ENCODE results near the gene LMO3. TPM values are rescaled to one million over a fixed set of nuclear protein-coding genes. Genes with fewer than 3 reads are reported as not detected.

Gene LMO3
- 16.6 TPM for polyA plus RNA-seq (2013, experiment 1 of 4)
- polyA plus RNA-seq (2013, experiment 2 of 4), result 27.8 TPM
- 22.7 TPM for polyA plus RNA-seq (2013, experiment 3 of 4)
- 28.5 TPM for polyA plus RNA-seq (2013, experiment 4 of 4)

DNA sequence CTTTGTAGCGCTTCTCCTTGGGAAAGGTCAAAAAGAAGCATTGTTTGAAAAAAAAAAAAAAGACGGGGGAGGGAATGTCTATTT lies at the start of gene LMO3:
Gene LMO3, minus strand, starts transcription at position 46 of the 84 bp plus-strand sequence. CDS start 5,302 bp downstream, outside the sequence.
- H3K36me3 ChIP-seq (ENCODE audit: control insufficient read depth, insufficient read depth, low read length), result no peaks in the 10 kb centered on the region
- H3K9me3 ChIP-seq (ENCODE audit: control insufficient read depth, low read length), result no peaks in the 10 kb centered on the region
- H3K27me3 ChIP-seq (ENCODE audit: control insufficient read depth, insufficient read depth, low read length, poor library complexity, severe bottlenecking), result peaks cover 53% of the 10 kb centered on the region
- 0% methylated on average over 2 of the region's 2 CpGs for WGBS, 2 experiments
- H3K27ac ChIP-seq (ENCODE audit: insufficient read depth, low read depth, low read length, poor library complexity, severe bottlenecking), result no peak within 1 kb of the TSS
- H3K4me1 ChIP-seq (ENCODE audit: control insufficient read depth, insufficient read depth, low read length), result peaks cover 23% of the 10 kb centered on the region
- peak within 1 kb of the TSS; percentile 29 for H3K4me3 ChIP-seq (ENCODE audit: insufficient read depth, low read depth, low read length)

DNA sequence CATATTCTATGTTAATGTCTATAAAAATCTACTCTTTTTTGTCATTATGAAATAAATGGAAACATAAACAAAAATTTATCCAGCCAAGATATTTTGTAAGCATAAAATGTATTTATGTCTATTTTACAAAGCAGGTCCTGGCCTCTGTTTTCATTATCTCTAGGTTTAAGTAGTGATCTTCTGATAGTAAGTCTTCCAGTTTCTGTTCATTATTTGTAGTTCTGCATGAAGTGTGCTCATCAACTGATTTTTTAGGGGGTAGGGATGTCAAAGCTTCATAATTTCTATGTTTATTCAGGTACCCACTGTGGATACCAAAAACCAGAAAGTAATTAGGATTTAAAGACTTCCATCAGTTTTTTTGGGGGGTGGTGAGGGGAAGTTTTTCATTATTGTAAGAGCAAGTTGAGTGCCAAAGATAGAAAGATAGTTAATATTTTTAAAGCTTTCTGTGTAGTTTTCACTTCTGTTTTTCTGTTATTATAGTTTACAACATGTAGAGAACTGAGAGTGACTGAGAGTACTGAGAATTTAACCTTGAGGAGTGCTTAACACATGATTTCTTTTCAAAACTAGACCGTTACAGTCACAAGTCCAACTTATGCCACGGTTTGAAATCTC lies 30.6 kb upstream of the LMO3 start:
- H3K9me3 ChIP-seq (ENCODE audit: control insufficient read depth, low read length), result no peaks in the 10 kb centered on the region
- H3K4me1 ChIP-seq (ENCODE audit: control insufficient read depth, insufficient read depth, low read length), result no peaks in the 10 kb centered on the region
- H3K27ac ChIP-seq (ENCODE audit: insufficient read depth, low read depth, low read length, poor library complexity, severe bottlenecking), result no peak overlapping the region
- H3K36me3 ChIP-seq (ENCODE audit: control insufficient read depth, insufficient read depth, low read length), result no peaks in the 10 kb centered on the region
- WGBS, 2 experiments, result 87 to 95% methylated on average over 2 of the region's 2 CpGs
- H3K4me3 ChIP-seq (ENCODE audit: insufficient read depth, low read depth, low read length), result no peak overlapping the region
- H3K27me3 ChIP-seq (ENCODE audit: control insufficient read depth, insufficient read depth, low read length, poor library complexity, severe bottlenecking), result no peaks in the 10 kb centered on the region

DNA sequence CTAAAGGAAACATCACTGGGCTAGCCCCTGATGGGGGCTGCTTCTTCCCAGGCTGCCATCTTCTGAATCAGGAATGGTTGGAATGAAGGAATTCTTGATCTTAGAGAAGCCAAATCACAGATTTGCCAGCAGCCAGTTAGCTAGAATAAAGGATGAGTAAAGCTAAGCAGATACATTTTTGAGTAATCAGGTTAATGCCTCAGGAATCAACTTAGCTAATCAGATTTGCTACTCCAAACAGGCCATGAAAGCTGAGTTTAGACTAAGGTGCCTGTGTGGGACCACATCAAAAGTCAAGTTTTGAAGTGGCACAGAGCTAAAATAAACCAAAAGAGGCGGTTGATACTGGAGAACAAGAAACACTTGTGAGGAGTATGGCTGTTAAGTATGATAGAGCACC lies 28.8 kb upstream of the LMO3 start:
- H3K4me3 ChIP-seq (ENCODE audit: insufficient read depth, low read depth, low read length), result no peak overlapping the region
- H3K27ac ChIP-seq (ENCODE audit: insufficient read depth, low read depth, low read length, poor library complexity, severe bottlenecking), result no peak overlapping the region
- WGBS, 2 experiments, result 97 to 100% methylated on average over 1 of the region's 1 CpG
- no peaks in the 10 kb centered on the region for H3K27me3 ChIP-seq (ENCODE audit: control insufficient read depth, insufficient read depth, low read length, poor library complexity, severe bottlenecking)
- no peaks in the 10 kb centered on the region for H3K9me3 ChIP-seq (ENCODE audit: control insufficient read depth, low read length)
- H3K36me3 ChIP-seq (ENCODE audit: control insufficient read depth, insufficient read depth, low read length), result no peaks in the 10 kb centered on the region
- no peaks in the 10 kb centered on the region for H3K4me1 ChIP-seq (ENCODE audit: control insufficient read depth, insufficient read depth, low read length)

DNA sequence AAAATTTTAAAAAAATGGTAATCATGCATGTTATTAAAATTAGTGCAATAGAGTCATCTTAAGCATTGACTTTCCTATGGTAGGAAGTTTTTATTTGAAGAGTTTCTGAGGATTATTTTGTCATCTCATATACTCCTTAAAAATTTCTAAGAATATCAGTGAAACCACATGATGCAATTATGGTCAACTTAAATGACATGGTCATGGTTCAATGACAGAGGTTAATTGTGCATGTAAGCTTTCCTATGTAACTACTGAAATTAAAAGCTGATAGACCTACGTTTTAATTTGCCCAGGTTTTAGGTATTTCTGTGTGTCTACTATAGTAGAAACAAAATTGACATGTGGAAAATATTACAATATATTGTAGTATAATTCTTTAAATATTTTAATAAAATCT lies 21.0 kb upstream of the LMO3 start:
- Histone ChIP-seq H3K36me3 (ENCODE audit: control insufficient read depth, insufficient read depth, low read length) (no peaks in the 10 kb centered on the region), H3K4me1 (ENCODE audit: control insufficient read depth, insufficient read depth, low read length) (no peaks in the 10 kb centered on the region)
- WGBS, 2 experiments, result 80% methylated on average over 1 of the region's 1 CpG; no CpG with 5 or more reads in 1 of the 2 experiments

DNA sequence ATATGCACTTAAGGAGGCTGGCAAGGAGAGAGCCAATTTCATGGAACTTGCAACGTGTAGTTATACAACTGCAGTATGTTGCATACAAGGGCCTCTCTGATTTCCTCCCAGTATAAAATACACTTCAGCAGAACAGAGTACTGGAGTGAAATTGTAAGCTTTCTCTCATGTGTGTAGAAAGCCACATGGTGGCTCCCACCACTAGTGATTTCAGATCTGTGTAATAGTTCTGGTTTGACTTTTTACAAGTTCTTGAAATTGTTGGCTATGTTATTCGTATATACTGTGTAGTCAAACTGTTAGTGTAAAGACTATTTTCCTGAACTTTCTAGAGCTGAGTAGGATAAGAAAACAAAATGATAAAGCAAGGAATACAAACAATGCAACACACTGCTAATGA lies 16.4 kb upstream of the LMO3 start:
- no peak overlapping the region for H3K4me3 ChIP-seq (ENCODE audit: insufficient read depth, low read depth, low read length)
- no peaks in the 10 kb centered on the region for H3K4me1 ChIP-seq (ENCODE audit: control insufficient read depth, insufficient read depth, low read length)
- H3K9me3 ChIP-seq (ENCODE audit: control insufficient read depth, low read length), result no peaks in the 10 kb centered on the region
- no peak overlapping the region for H3K27ac ChIP-seq (ENCODE audit: insufficient read depth, low read depth, low read length, poor library complexity, severe bottlenecking)
- no peaks in the 10 kb centered on the region for H3K27me3 ChIP-seq (ENCODE audit: control insufficient read depth, insufficient read depth, low read length, poor library complexity, severe bottlenecking)
- no peaks in the 10 kb centered on the region for H3K36me3 ChIP-seq (ENCODE audit: control insufficient read depth, insufficient read depth, low read length)
- WGBS, 2 experiments, result 86 to 89% methylated on average over 2 of the region's 2 CpGs

More for the DNA sequence above, 21.0 kb upstream of the LMO3 start:
- no peak overlapping the region for H3K27ac ChIP-seq (ENCODE audit: insufficient read depth, low read depth, low read length, poor library complexity, severe bottlenecking)
- H3K9me3 ChIP-seq (ENCODE audit: control insufficient read depth, low read length), result no peaks in the 10 kb centered on the region
- H3K27me3 ChIP-seq (ENCODE audit: control insufficient read depth, insufficient read depth, low read length, poor library complexity, severe bottlenecking), result no peaks in the 10 kb centered on the region
- H3K4me3 ChIP-seq (ENCODE audit: insufficient read depth, low read depth, low read length), result no peak overlapping the region

DNA sequence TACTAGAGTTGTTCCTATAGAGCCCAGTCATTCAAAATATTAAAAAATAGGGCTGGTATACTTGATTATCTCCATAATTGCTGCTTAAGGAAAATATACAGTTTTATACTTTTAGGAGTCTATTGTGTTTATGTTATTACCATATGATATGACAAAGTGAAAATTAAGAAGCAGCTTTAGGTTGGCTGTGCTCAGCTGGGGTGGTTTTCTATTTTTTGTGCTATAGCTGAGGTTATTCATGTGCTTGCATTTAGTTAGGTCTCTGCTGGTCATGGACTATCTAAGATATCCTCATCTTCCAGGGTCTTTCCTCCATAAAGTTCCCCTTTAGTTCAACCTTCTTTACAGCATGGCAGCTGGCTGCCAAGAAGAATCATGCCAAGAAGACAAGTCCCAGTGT lies 13.6 kb upstream of the LMO3 start:
- no peaks in the 10 kb centered on the region for H3K27me3 ChIP-seq (ENCODE audit: control insufficient read depth, insufficient read depth, low read length, poor library complexity, severe bottlenecking)
- H3K36me3 ChIP-seq (ENCODE audit: control insufficient read depth, insufficient read depth, low read length), result no peaks in the 10 kb centered on the region
- H3K9me3 ChIP-seq (ENCODE audit: control insufficient read depth, low read length), result no peaks in the 10 kb centered on the region
- no peak overlapping the region for H3K4me3 ChIP-seq (ENCODE audit: insufficient read depth, low read depth, low read length)
- no peaks in the 10 kb centered on the region for H3K4me1 ChIP-seq (ENCODE audit: control insufficient read depth, insufficient read depth, low read length)
- H3K27ac ChIP-seq (ENCODE audit: insufficient read depth, low read depth, low read length, poor library complexity, severe bottlenecking), result no peak overlapping the region

- Histone ChIP-seq H3K36me3 (ENCODE audit: control insufficient read depth, insufficient read depth, low read length) (no peaks in the 10 kb centered on the region), H3K4me1 (ENCODE audit: control insufficient read depth, insufficient read depth, low read length) (no peaks in the 10 kb centered on the region), H3K4me3 (ENCODE audit: insufficient read depth, low read depth, low read length) (no peak overlapping the region), H3K27me3 (ENCODE audit: control insufficient read depth, insufficient read depth, low read length, poor library complexity, severe bottlenecking) (no peaks in the 10 kb centered on the region), H3K27ac (ENCODE audit: insufficient read depth, low read depth, low read length, poor library complexity, severe bottlenecking) (no peak overlapping the region), H3K9me3 (ENCODE audit: control insufficient read depth, low read length) (no peaks in the 10 kb centered on the region)
- WGBS, 2 experiments, result 90 to 95% methylated on average over 1 of the region's 1 CpG
These were observed 12.3 kb upstream of the LMO3 start for GRCh38 chr12:16618256-16618655.

DNA sequence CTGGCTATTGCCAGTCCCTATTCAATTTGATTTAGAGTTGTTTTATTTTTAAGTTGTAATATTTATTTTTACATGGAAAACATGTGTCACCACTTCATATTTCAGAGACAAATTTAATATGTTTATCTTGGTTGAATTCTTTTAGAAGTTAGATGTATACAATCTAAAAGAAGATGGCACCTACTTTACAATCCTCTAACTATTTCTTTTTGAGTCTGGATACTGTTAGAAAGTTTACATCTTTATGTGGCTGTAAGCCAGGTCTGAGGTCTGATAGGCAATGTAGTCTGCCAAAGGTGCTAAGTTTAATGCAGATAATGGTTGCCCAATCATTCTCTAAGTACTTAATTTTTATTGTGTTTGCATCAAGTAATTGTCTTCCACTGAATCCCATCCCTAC lies 7.2 kb upstream of the LMO3 start:
- Histone ChIP-seq H3K4me3 (ENCODE audit: insufficient read depth, low read depth, low read length) (no peak overlapping the region), H3K27me3 (ENCODE audit: control insufficient read depth, insufficient read depth, low read length, poor library complexity, severe bottlenecking) (peaks cover 16% of the 10 kb centered on the region), H3K27ac (ENCODE audit: insufficient read depth, low read depth, low read length, poor library complexity, severe bottlenecking) (no peak overlapping the region), H3K4me1 (ENCODE audit: control insufficient read depth, insufficient read depth, low read length) (peaks cover 7% of the 10 kb centered on the region), H3K36me3 (ENCODE audit: control insufficient read depth, insufficient read depth, low read length) (no peaks in the 10 kb centered on the region), H3K9me3 (ENCODE audit: control insufficient read depth, low read length) (no peaks in the 10 kb centered on the region)

- Histone ChIP-seq H3K36me3 (ENCODE audit: control insufficient read depth, insufficient read depth, low read length) (no peaks in the 10 kb centered on the region), H3K9me3 (ENCODE audit: control insufficient read depth, low read length) (no peaks in the 10 kb centered on the region), H3K4me3 (ENCODE audit: insufficient read depth, low read depth, low read length) (no peak overlapping the region), H3K4me1 (ENCODE audit: control insufficient read depth, insufficient read depth, low read length) (peaks cover 7% of the 10 kb centered on the region), H3K27ac (ENCODE audit: insufficient read depth, low read depth, low read length, poor library complexity, severe bottlenecking) (no peak overlapping the region), H3K27me3 (ENCODE audit: control insufficient read depth, insufficient read depth, low read length, poor library complexity, severe bottlenecking) (peaks cover 22% of the 10 kb centered on the region)
These were observed 6.7 kb upstream of the LMO3 start for GRCh38 chr12:16612647-16613046.

DNA sequence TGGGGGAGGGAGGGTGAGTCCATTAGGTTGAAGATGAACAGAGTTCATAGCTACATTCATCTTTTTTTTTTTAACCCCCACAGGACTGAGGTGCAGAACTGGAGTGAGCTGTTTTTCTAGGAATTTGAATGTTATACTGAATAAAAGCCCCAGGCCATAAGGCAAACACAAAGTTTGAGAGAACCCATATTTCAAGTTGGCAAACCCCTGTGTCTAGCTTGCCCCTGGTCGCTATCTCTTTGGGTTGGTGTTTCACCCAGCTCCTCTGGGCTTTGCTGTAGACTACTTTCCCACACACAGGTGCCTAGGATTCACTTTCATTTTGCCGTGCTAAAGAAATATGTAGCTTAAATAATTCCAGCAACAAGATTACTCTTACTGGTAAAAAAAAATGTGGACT lies 5.2 kb upstream of the LMO3 start:
- peaks cover 13% of the 10 kb centered on the region for H3K4me1 ChIP-seq (ENCODE audit: control insufficient read depth, insufficient read depth, low read length)
- peaks cover 37% of the 10 kb centered on the region for H3K27me3 ChIP-seq (ENCODE audit: control insufficient read depth, insufficient read depth, low read length, poor library complexity, severe bottlenecking)
- H3K36me3 ChIP-seq (ENCODE audit: control insufficient read depth, insufficient read depth, low read length), result no peaks in the 10 kb centered on the region
- no peak overlapping the region for H3K27ac ChIP-seq (ENCODE audit: insufficient read depth, low read depth, low read length, poor library complexity, severe bottlenecking)
- no peak overlapping the region for H3K4me3 ChIP-seq (ENCODE audit: insufficient read depth, low read depth, low read length)
- no peaks in the 10 kb centered on the region for H3K9me3 ChIP-seq (ENCODE audit: control insufficient read depth, low read length)
- 50 to 70% methylated on average over 1 to 2 of the region's 2 CpGs for WGBS, 2 experiments

GRCh38 chr12:16610743-16611142 lies 4.8 kb upstream of the LMO3 start:
- no peaks in the 10 kb centered on the region for H3K9me3 ChIP-seq (ENCODE audit: control insufficient read depth, low read length)
- no peak overlapping the region for H3K4me3 ChIP-seq (ENCODE audit: insufficient read depth, low read depth, low read length)
- no peak overlapping the region for H3K27ac ChIP-seq (ENCODE audit: insufficient read depth, low read depth, low read length, poor library complexity, severe bottlenecking)
- no peaks in the 10 kb centered on the region for H3K36me3 ChIP-seq (ENCODE audit: control insufficient read depth, insufficient read depth, low read length)
- 5 to 43% methylated on average over 1 of the region's 1 CpG for WGBS, 2 experiments
- peaks cover 41% of the 10 kb centered on the region for H3K27me3 ChIP-seq (ENCODE audit: control insufficient read depth, insufficient read depth, low read length, poor library complexity, severe bottlenecking)
- H3K4me1 ChIP-seq (ENCODE audit: control insufficient read depth, insufficient read depth, low read length), result peaks cover 13% of the 10 kb centered on the region
